Kidney epithelial cell (primary cell): ENCODE data around the gene GLRB. TPM values are rescaled to one million over a fixed set of nuclear protein-coding genes. Genes with fewer than 3 reads are reported as not detected.
A peak's percentile ranks its signal among the peaks of the same experiment; 100 is the strongest.

Experiments used
- DNase-seq: peaks from one replicate; pipeline ENCODE4 v3.0.0-alpha.2; 2010; ENCODE audit warnings: low read depth
- H3K27me3 ChIP-seq: 2 replicates; pipeline ENCODE4 v1.6.0; 2011; ENCODE audit warnings: low read length; ENCODE audit not compliant: control insufficient read depth, insufficient read depth
- H3K36me3 ChIP-seq: 2 replicates; pipeline ENCODE4 v1.5.1; 2011; ENCODE audit warnings: low read length; ENCODE audit not compliant: control insufficient read depth, insufficient read depth
- H3K4me3 ChIP-seq: 2 replicates; pipeline ENCODE4 v1.5.1; 2011; ENCODE audit warnings: low read depth, mild to moderate bottlenecking, control low read depth, low read length
- total RNA-seq: library from RNA; depleted of rRNA; stranded (reverse); fragments of >200 nt; gene quantifications from 2 replicates; pipeline ENCODE4 v1.2.3, GENCODE V29; 2015
- TF ChIP-seq, protein P1 (sequence below): IDR thresholded peaks from 2 replicates; pipeline ENCODE4 v1.5.1; 2011; ENCODE audit warnings: mild to moderate bottlenecking, moderate library complexity, low read length, control low read depth, inconsistent platforms; ENCODE audit not compliant: insufficient read depth, poor library complexity, severe bottlenecking

The GLRB gene
- total RNA-seq, 1 donor from 2014 or later, result 5.9 TPM

DNA sequence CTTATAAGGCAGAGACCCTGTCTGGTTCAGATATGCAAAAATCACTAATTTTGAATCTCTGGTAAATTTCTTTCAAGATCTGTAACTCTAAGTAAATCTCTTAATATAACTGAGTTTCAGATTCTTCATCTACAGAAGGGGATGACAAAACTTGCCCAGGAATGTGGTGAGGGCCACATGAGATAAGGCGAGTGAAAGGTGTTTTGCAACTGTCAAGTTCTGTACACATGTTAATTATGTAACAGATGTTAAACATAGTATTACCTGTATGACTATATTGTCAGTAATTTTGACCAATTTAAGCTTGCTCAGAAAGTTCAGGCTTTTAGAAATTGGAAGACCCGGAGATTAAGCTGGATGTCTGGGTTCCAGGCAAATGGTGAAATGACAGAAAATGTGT is 549 bp upstream of the GLRB start:
- TF ChIP-seq, protein P1, sequence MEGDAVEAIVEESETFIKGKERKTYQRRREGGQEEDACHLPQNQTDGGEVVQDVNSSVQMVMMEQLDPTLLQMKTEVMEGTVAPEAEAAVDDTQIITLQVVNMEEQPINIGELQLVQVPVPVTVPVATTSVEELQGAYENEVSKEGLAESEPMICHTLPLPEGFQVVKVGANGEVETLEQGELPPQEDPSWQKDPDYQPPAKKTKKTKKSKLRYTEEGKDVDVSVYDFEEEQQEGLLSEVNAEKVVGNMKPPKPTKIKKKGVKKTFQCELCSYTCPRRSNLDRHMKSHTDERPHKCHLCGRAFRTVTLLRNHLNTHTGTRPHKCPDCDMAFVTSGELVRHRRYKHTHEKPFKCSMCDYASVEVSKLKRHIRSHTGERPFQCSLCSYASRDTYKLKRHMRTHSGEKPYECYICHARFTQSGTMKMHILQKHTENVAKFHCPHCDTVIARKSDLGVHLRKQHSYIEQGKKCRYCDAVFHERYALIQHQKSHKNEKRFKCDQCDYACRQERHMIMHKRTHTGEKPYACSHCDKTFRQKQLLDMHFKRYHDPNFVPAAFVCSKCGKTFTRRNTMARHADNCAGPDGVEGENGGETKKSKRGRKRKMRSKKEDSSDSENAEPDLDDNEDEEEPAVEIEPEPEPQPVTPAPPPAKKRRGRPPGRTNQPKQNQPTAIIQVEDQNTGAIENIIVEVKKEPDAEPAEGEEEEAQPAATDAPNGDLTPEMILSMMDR, result no peak
- H3K27me3 ChIP-seq, result no peaks in the 10 kb centered on the region
- DNase-seq, result no peak
- H3K4me3 ChIP-seq, result peak overlapping the region; percentile 70
- H3K36me3 ChIP-seq, result no peaks in the 10 kb centered on the region

- Histone ChIP-seq H3K36me3 (no peaks in the 10 kb centered on the region), H3K4me3 (peak overlapping the region; percentile 70), H3K27me3 (no peaks in the 10 kb centered on the region)
- TF ChIP-seq, protein P1, result no peak
- no peak for DNase-seq
These were observed 613 bp downstream of the GLRB start for GRCh38 chr4:157076578-157076947.

- DNase-seq, result no peak
- Histone ChIP-seq H3K36me3 (no peaks in the 10 kb centered on the region), H3K4me3 (no peak overlapping the region), H3K27me3 (no peaks in the 10 kb centered on the region)
- TF ChIP-seq, protein P1, result no peak
These were observed 3.5 kb downstream of the GLRB start for GRCh38 chr4:157079441-157079840.

DNA sequence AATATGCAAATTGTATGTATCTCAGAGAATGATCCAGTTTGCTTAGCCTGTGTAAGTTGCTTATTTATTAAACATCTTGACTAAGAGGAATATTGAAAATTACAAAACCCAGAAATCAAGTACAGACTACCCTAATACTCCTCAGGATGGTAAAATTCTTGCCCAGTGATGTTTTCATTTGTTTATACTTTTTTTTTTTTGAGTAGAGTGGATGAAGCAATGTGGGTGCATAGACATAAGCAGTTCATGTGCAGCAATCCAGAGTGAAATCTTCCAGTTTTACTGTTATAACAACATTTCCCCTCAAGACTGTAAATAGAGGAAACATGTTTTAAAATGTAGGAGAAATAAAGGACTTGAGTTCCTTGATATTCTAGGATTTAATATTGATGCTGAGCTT is 4.7 kb downstream of the GLRB start:
- Histone ChIP-seq H3K36me3 (no peaks in the 10 kb centered on the region), H3K4me3 (no peak overlapping the region), H3K27me3 (no peaks in the 10 kb centered on the region)
- TF ChIP-seq, protein P1, result no peak
- DNase-seq, result no peak

DNA sequence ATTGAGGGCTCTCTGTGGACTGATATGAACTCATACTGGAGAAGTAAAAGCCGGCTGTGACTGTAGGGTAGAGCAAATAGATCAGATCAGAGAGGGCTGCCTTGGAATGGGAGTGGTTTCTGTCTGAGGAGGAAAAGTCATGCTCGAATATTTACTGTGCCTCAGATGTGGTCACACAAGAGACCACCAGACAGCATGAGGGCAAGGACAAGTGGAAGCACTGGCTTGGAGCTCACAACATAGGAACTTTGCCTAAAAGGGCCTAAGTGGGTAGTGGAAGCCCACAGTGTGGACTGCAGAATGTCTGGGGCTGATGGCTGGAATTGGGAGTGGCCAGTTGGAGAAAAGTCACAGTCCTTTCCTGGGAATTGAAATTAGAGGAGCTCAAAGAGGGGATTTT is 19.8 kb downstream of the GLRB start:
- TF ChIP-seq, protein P1, result no peak
- H3K36me3 ChIP-seq, result no peaks in the 10 kb centered on the region
- no peak for DNase-seq
- H3K4me3 ChIP-seq, result no peak overlapping the region
- no peaks in the 10 kb centered on the region for H3K27me3 ChIP-seq

- H3K27me3 ChIP-seq, result no peaks in the 10 kb centered on the region
- no peaks in the 10 kb centered on the region for H3K36me3 ChIP-seq
- DNase-seq, result no peak
- TF ChIP-seq, protein P1, result no peak
- no peak overlapping the region for H3K4me3 ChIP-seq
These were observed 20.5 kb downstream of the GLRB start for GRCh38 chr4:157096439-157096838.
